Activated B cell treated with CpG ODN at 0.5 μM for 24 hours (primary cell): Measurements from ENCODE around the gene NPRL2. TPM values are rescaled to one million over a fixed set of nuclear protein-coding genes. Genes with fewer than 3 reads are reported as not detected.
A peak's percentile ranks its signal among the peaks of the same experiment; 100 is the strongest.

Experiments
- ATAC-seq: fragments of 200-7000 bp; cut with Tn5 transposase; one replicate; pipeline ENCODE4 v1.10.0; 2021; ENCODE audit warnings: low read depth, mild to moderate bottlenecking, moderate library complexity
- CTCF ChIA-PET: fragments of 350-600 bp; sonication (Branson Sonifier 250); formaldehyde crosslinking; loops from one replicate; lab custom pipeline; 2021; ENCODE audit warnings: antibody characterized with exemption; lab: Charles Lee
- POLR2A ChIA-PET: fragments of 350-600 bp; sonication (Branson Sonifier 250); formaldehyde crosslinking; loops from one replicate; lab custom pipeline; 2021; ENCODE audit warnings: antibody characterized with exemption; lab: Charles Lee
- DNase-seq: peaks from one replicate; pipeline ENCODE4 v3.0.0; 2022
- H3K27ac Mint-ChIP-seq: one replicate; pipeline ENCODE4 v1.8.0; 2020; ENCODE audit warnings: mixed read lengths
- H3K27me3 Mint-ChIP-seq: one replicate; pipeline ENCODE4 v1.8.0; 2021; ENCODE audit warnings: mixed read lengths
- H3K36me3 Mint-ChIP-seq: one replicate; pipeline ENCODE4 v1.8.0; 2021; ENCODE audit warnings: low read depth, mixed read lengths
- H3K4me1 Mint-ChIP-seq: one replicate; pipeline ENCODE4 v1.8.0; 2021; ENCODE audit warnings: mixed read lengths
- H3K4me3 Mint-ChIP-seq: one replicate; pipeline ENCODE4 v1.8.0; 2020; ENCODE audit warnings: mild to moderate bottlenecking, mixed read lengths
- H3K9me3 Mint-ChIP-seq: one replicate; pipeline ENCODE4 v1.8.0; 2020; ENCODE audit warnings: mixed read lengths
- CTCF ChIP-seq: fragments of 200-600 bp; IDR thresholded peaks from one replicate; pipeline ENCODE4 v1.8.0; 2022; ENCODE audit warnings: antibody characterized with exemption, mild to moderate bottlenecking
- intact Hi-C: fragments of 100-400 bp; cut with micrococcal nuclease; formaldehyde crosslinking; loops from one replicate; pipeline ENCODE4 v1.15.1; 2024
- total RNA-seq: library from RNA; stranded (reverse); gene quantifications from 2 replicates; pipeline ENCODE4 v1.2.3, GENCODE V29; 2022

The NPRL2 gene
- total RNA-seq = 23.6 and 26.4 TPM in 2 replicates

- no peaks in the 10 kb centered on the region for H3K9me3 Mint-ChIP-seq
- ATAC-seq = peak; percentile 89
- peaks cover 60% of the 10 kb centered on the region for H3K4me1 Mint-ChIP-seq
- peak; percentile 99 for DNase-seq
- H3K36me3 Mint-ChIP-seq = peaks cover 46% of the 10 kb centered on the region
- peak within 1 kb of the TSS; percentile 99 for H3K27ac Mint-ChIP-seq
- H3K4me3 Mint-ChIP-seq = peak within 1 kb of the TSS; percentile 97
- ChIA-PET POLR2A (interaction anchor here (0.5 to 6.9 kb wide), 18 partner anchors 9 to 1257 kb away, joined by 3 to 195 read pairs (median 8); partner anchors contain the start of genes C3orf18, HEMK1, HYAL3 and IFRD2), CTCF (interaction anchor here (0.7 to 5.5 kb wide), 4 partner anchors 10 to 222 kb away, joined by 3 to 64 read pairs (median 4); partner anchors contain the start of gene RASSF1)
- intact Hi-C loops = loop anchor here (1.0 to 10.0 kb wide), 10 partner anchors 9 to 1704 kb away; partner anchors contain the start of genes CISH, DUSP7, HEMK1 and HYAL3
- TF ChIP-seq CTCF = no peak
- H3K27me3 Mint-ChIP-seq = no peaks in the 10 kb centered on the region
Observed at GRCh38 chr3:50350527-50351322, at the start of gene NPRL2, which contains the start of gene CYB561D2. TSS of gene NPRL2 (minus strand) at chr3:50350775. CDS start at chr3:50350652, 123 bp downstream. TSS of gene CYB561D2 (plus strand) at chr3:50350862. CDS start at chr3:50351434, 572 bp downstream.

- intact Hi-C loops = no loop called here
- Mint-ChIP-seq H3K27me3 (peaks cover 2% of the 10 kb centered on the region), H3K27ac (no peak overlapping the region), H3K4me3 (no peak overlapping the region), H3K9me3 (no peaks in the 10 kb centered on the region), H3K36me3 (no peaks in the 10 kb centered on the region), H3K4me1 (no peaks in the 10 kb centered on the region)
- POLR2A ChIA-PET = no interaction called here
- CTCF ChIA-PET = no interaction called here
- no peak for DNase-seq
- ATAC-seq = no peak
- no peak for TF ChIP-seq CTCF
Observed at GRCh38 chr3:50396502-50396901, 45.9 kb upstream of the NPRL2 start.

GRCh38 chr3:50395070-50395860 is 44.7 kb upstream of the NPRL2 start:
- DNase-seq = no peak
- no peak overlapping the region for H3K4me3 Mint-ChIP-seq
- no peak for TF ChIP-seq CTCF
- H3K36me3 Mint-ChIP-seq = no peaks in the 10 kb centered on the region
- no peak for ATAC-seq
- ChIA-PET CTCF (no interaction called here), POLR2A (interaction anchor here (0.6 kb wide), 1 partner anchor 66 kb away, joined by 8 read pairs; no protein-coding TSS in a partner anchor)
- no peaks in the 10 kb centered on the region for H3K9me3 Mint-ChIP-seq
- peaks cover 2% of the 10 kb centered on the region for H3K27me3 Mint-ChIP-seq
- H3K27ac Mint-ChIP-seq = no peak overlapping the region
- intact Hi-C loops = no loop called here
- H3K4me1 Mint-ChIP-seq = no peaks in the 10 kb centered on the region

GRCh38 chr3:50393061-50393460 is 42.5 kb upstream of the NPRL2 start:
- POLR2A ChIA-PET = interaction anchor here (0.6 kb wide), 1 partner anchor 23 kb away, joined by 8 read pairs; no protein-coding TSS in a partner anchor
- no peak for DNase-seq
- no peak for TF ChIP-seq CTCF
- CTCF ChIA-PET = no interaction called here
- Mint-ChIP-seq H3K4me3 (no peak overlapping the region), H3K4me1 (no peaks in the 10 kb centered on the region), H3K27me3 (peaks cover 2% of the 10 kb centered on the region), H3K9me3 (no peaks in the 10 kb centered on the region), H3K36me3 (no peaks in the 10 kb centered on the region), H3K27ac (no peak overlapping the region)
- intact Hi-C loops = no loop called here
- no peak for ATAC-seq
